Bronchial epithelial cell (primary cell): ENCODE data around the gene PDGFRA. TPM values are rescaled to one million over a fixed set of nuclear protein-coding genes. Genes with fewer than 3 reads are reported as not detected.

Source experiments
- DNase-seq: peaks from one replicate; pipeline ENCODE4 v3.0.0-alpha.2; 2010; ENCODE audit warnings: low read depth
- FAIRE-seq: peaks from 2 replicates; lab custom pipeline; 2011; peaks lifted over from hg19 to GRCh38; lab: Jason Lieb, UNC
- H3K27me3 ChIP-seq: 2 replicates; pipeline ENCODE4 v1.5.1; 2011; ENCODE audit warnings: low read length; ENCODE audit not compliant: control insufficient read depth, insufficient read depth
- H3K36me3 ChIP-seq: 2 replicates; pipeline ENCODE4 v1.5.1; 2011; ENCODE audit warnings: low read length; ENCODE audit not compliant: control insufficient read depth, insufficient read depth
- H3K4me3 ChIP-seq: 2 replicates; pipeline ENCODE4 v1.5.1; 2011; ENCODE audit warnings: mild to moderate bottlenecking, low read depth, low read length, control low read depth
- total RNA-seq: library from RNA; depleted of rRNA; stranded (reverse); fragments of >200 nt; gene quantifications from 2 replicates; pipeline ENCODE4 v1.2.1, GENCODE V29; 2014
- TF ChIP-seq, protein P1 (sequence below): IDR thresholded peaks from 2 replicates; pipeline ENCODE4 v1.5.1; 2011; ENCODE audit warnings: mild to moderate bottlenecking, moderate library complexity, low read length, control low read depth, inconsistent platforms; ENCODE audit not compliant: insufficient read depth, severe bottlenecking

PDGFRA gene
- 0.26 and 2.1 TPM in 2 replicates for total RNA-seq

DNA sequence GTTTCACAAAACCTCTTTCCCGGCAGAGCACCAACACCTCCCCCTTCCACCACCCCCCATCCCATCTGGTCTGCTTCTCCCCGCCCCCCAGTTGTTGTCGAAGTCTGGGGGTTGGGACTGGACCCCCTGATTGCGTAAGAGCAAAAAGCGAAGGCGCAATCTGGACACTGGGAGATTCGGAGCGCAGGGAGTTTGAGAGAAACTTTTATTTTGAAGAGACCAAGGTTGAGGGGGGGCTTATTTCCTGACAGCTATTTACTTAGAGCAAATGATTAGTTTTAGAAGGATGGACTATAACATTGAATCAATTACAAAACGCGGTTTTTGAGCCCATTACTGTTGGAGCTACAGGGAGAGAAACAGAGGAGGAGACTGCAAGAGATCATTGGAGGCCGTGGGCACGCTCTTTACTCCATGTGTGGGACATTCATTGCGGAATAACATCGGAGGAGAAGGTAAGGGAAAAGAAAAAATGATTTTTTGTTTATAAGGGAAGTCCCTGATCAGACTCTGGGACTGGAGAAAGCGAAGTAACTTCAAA, at the start of gene PDGFRA:
Gene PDGFRA (plus strand): TSS at position 333 of the 541 bp plus-strand sequence. CDS start 29,476 bp downstream, outside the sequence.
- FAIRE-seq, result no peak

DNA sequence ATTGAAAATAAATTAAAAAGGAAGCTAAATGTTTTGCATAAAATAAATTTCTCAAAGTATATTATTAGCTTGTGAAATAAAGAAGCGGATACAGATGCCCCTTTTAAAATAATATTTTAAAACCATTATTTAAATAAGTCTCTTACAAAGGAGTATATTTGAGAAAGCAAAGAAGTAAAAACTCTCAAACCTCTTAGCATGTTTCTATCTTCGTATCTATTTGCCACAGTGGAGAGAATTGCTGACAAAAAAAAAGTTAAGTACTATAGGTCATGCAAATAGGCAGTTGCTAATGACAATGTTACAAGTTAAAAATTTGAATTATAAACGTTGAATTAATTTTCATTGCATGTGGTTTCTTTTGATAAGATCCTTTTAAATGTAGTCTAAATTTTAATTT, 44.5 kb upstream of the PDGFRA start:
- no peak for FAIRE-seq
- Histone ChIP-seq H3K4me3 (no peak overlapping the region), H3K27me3 (no peaks in the 10 kb centered on the region), H3K36me3 (no peaks in the 10 kb centered on the region)
- no peak for DNase-seq
- TF ChIP-seq, protein P1, sequence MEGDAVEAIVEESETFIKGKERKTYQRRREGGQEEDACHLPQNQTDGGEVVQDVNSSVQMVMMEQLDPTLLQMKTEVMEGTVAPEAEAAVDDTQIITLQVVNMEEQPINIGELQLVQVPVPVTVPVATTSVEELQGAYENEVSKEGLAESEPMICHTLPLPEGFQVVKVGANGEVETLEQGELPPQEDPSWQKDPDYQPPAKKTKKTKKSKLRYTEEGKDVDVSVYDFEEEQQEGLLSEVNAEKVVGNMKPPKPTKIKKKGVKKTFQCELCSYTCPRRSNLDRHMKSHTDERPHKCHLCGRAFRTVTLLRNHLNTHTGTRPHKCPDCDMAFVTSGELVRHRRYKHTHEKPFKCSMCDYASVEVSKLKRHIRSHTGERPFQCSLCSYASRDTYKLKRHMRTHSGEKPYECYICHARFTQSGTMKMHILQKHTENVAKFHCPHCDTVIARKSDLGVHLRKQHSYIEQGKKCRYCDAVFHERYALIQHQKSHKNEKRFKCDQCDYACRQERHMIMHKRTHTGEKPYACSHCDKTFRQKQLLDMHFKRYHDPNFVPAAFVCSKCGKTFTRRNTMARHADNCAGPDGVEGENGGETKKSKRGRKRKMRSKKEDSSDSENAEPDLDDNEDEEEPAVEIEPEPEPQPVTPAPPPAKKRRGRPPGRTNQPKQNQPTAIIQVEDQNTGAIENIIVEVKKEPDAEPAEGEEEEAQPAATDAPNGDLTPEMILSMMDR, result no peak

More for the DNA sequence above, at the start of gene PDGFRA:
- Histone ChIP-seq H3K4me3 (no peak within 1 kb of the TSS), H3K27me3 (peaks cover 35% of the 10 kb centered on the region), H3K36me3 (no peaks in the 10 kb centered on the region)
- TF ChIP-seq, protein P1, result no peak
- DNase-seq, result no peak

DNA sequence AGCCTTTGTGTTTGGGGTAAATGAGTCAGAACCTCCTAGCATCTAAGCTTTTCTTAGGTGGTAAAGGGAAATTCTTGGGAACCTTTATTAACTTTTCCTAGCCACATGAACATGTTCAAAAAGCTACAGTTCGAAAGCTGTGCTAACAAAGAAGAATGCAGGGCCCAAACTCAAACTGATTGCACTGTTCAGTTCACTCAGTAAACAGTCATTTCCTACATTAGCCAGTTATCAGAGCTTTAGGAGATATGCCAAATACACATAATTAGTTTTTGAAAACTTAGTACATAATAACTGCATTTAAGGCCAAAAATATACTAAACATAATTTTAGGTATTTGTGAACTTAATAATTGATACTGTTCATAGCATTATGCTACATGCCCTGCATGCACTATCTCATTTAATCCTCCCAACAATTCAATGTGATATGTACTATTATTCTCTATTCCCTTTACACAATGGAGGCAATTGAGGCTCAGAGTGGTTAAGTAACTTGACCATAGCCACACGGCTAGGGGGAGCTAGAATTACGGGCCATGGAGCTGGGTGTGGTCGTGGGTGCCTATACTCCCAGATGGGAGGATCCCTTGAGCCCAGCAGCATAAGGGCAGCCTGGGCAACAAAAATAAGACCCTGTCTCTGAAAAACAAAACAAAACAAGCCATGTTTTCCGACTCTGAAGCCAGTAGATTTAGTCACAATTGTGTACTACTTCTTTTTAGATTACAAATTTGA, 43.9 kb upstream of the PDGFRA start:
- H3K4me3 ChIP-seq, result no peak overlapping the region
- no peaks in the 10 kb centered on the region for H3K36me3 ChIP-seq
- H3K27me3 ChIP-seq, result no peaks in the 10 kb centered on the region
- DNase-seq (no peak), FAIRE-seq (no peak)
- TF ChIP-seq, protein P1, result no peak

DNA sequence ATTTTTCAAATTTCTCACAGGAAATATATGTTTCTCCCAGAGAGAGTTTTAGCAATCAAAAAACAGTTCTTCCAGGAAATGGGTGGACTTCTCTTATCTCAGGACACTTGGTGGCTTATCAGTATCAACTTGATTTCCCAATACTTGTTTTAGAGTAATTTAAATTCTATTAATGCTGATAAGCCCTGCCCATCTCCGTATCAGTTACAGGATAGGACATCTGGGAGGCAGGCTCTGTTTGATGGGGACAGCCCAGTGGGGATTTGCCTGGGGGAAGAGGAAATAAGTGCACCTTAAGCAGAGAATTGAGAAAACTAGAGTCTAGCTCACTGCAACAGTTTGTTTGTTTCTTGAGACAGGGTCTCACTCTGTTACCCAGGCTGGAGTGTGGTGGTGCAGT, 43.2 kb upstream of the PDGFRA start:
- no peak overlapping the region for H3K4me3 ChIP-seq
- no peaks in the 10 kb centered on the region for H3K36me3 ChIP-seq
- FAIRE-seq (no peak), DNase-seq (no peak)
- no peaks in the 10 kb centered on the region for H3K27me3 ChIP-seq
- TF ChIP-seq, protein P1, result no peak

DNA sequence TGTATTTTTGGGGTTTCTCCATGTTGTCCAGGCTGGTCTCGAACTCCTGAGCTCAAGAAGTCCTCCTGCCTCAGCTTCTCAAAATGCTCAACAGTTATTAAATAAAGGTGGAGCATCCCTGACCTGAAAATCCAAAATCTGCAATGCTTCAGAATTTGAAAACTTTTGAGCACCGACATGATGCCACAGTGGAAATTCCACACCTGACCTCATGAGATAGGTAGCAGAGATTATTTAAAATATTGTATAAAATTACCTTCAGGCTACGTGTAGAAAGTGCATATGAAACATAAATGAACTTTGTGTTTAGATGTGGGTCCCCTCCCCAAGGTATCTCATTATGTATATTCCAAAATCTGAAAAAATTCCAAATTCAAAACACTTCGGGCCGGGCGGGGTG, 42.7 kb upstream of the PDGFRA start:
- Histone ChIP-seq H3K4me3 (no peak overlapping the region), H3K36me3 (no peaks in the 10 kb centered on the region), H3K27me3 (no peaks in the 10 kb centered on the region)
- TF ChIP-seq, protein P1, result no peak
- FAIRE-seq (no peak), DNase-seq (no peak)
